Renal cortex interstitium (tissue), 11 donors: Measurements from ENCODE around the gene NME3. TPM values are rescaled to one million over a fixed set of nuclear protein-coding genes. Genes with fewer than 3 reads are reported as not detected.
A peak's percentile ranks its signal among the peaks of the same experiment; 100 is the strongest.

Experiments used
- DNase-seq, 11 donors: peaks; one replicate each; pipeline ENCODE4 v3.0.0-alpha.2; 2013; ENCODE audit warnings: low read depth in 9 of 11, low spot score in 4 of 11; ENCODE audit errors: extremely low read depth in 1 of 11
- polyA plus RNA-seq, 3 donors: library from polyadenylated mRNA; unstranded; fragments of 120-200 nt; gene quantifications; one replicate each; pipeline ENCODE4 v1.2.1, GENCODE V29; 2013; ENCODE audit not compliant: insufficient read length in 3 of 3

NME3 gene
- polyA plus RNA-seq, 3 donors, result 16.7 to 39.0 (median 37.8) TPM

- DNase-seq, result no peak
Observed at GRCh38 chr16:1765826-1766225, 5.5 kb downstream of the NME3 start.

DNA sequence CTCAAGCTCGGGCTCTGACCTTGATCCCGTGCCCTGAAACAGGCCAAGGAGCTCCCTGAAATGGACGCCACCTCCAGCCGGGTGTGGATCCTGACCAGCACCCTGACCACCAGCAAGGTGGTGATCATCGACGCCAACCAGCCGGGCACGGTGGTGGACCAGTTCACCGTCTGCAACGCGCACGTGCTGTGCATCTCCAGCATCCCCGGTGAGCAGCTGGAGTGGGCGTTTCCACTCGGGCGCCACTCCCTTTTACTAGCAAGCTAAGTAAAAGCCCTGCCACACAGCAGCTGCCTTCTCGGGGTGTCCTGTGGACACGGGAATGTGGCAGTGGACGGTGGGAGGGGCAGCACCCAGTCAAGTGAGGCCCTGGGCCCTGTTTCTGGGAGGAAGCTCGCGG, 6.4 kb downstream of the NME3 start:
- no peak for DNase-seq

- peak in 1 of 11 donors; percentile 50 for DNase-seq
Observed at GRCh38 chr16:1763521-1764511, 7.5 kb downstream of the NME3 start.

DNA sequence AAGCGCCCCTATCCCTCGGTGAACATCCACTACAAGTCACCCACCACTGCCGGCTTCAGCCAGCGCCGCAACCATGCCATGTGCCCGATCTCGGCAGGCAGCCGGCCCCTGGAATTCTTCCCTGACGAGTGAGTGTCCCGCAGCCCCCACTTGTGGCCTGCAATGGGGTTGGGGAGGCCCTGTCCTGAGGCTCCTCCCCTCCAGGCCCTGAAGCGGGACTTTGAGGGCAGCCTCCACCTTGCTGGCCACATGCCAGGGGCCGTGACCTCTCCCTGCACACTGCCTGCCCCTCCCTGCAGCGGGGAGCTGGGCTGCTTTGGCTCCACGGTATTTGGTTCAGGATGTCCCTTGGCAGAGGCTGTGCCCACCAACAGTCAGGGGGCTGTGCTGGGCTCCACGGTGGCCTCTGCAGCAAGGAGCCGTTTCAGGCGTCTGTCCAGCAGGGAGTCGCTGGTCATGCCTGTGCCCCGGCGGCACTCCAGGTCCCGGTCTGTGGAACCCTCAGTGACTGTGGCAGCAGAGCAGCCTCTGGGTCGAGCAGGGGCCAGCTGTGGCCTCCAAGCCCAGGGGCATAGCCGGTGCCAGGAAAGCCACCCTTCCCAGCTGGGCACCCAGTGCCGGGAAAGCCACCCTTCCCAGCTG, 8.3 kb downstream of the NME3 start:
- DNase-seq, result no peak

DNA sequence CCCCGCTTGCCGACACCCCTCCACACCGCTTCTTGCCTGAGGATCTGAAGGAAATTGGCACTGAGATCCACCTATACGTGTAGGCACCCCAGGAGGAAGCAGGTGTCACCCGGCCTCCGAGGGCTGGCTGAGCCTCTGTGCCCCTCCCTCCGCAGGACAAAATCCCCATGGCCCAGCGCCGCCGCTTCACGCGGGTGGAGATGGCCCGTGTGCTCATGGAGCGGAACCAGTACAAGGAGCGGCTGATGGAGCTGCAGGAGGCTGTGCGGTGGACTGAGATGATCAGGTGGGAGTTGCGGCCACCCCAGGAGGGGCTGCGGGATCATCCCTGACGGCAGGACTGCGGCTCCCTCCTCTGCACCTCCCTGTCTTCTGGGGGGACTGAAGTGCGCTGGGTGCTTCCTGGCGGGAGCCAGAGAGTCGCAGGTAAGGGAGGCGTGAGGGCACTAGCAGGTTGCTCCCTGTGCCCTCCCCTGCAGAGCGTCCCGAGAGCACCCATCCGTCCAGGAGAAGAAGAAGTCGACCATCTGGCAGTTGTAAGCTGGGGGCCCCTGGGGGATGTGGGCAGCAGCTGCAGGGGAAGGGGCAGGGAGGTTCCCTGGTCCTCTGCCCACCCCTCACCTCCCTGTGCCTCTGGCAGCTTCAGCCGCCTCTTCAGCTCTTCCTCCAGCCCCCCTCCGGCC, 9.0 kb downstream of the NME3 start:
- no peak for DNase-seq

- DNase-seq, result no peak
Observed at GRCh38 chr16:1761751-1762150, 9.6 kb downstream of the NME3 start.

DNA sequence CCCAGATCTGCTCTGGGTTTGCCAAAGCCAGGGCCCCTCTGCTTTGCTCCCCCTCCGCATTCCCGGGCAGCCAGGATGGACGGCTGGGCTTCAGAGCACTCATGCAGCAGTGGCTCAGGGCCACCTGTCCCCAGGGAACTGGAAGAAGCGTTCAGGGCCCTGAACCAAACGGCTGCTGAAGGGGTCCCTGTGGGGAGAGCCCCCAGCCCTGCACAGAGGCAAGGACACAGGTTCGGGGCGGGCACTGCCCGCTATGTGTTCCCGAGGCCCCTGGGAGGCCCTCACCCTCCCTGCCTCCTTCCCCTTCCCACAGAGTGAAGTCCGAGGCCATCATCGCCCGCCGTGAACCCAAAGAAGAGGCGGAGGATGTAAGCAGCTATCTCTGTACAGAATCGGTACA, 10.4 kb downstream of the NME3 start:
- no peak for DNase-seq

GRCh38 chr16:1759511-1759910, 11.8 kb downstream of the NME3 start:
- no peak for DNase-seq

DNA sequence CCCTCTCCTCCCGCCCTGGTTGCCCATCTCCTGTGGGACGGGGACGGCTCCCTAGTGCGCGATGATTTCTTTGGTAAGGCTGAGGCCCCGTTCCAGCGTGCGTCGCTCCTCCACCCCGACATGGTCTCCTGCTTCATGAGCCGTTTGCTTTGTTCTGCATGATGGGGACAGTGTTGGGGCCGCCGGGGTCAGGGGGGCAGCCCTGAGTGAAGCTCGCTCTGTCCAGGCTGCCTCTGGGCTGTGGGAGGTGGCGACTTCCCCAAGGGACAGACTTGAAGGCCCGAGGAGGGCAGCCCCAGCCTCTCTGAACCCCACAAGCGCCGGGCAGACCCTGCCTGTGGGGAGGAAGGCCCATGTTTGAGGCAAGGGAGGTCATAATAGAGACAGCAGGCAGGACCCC, 12.4 kb downstream of the NME3 start:
- no peak for DNase-seq

DNA sequence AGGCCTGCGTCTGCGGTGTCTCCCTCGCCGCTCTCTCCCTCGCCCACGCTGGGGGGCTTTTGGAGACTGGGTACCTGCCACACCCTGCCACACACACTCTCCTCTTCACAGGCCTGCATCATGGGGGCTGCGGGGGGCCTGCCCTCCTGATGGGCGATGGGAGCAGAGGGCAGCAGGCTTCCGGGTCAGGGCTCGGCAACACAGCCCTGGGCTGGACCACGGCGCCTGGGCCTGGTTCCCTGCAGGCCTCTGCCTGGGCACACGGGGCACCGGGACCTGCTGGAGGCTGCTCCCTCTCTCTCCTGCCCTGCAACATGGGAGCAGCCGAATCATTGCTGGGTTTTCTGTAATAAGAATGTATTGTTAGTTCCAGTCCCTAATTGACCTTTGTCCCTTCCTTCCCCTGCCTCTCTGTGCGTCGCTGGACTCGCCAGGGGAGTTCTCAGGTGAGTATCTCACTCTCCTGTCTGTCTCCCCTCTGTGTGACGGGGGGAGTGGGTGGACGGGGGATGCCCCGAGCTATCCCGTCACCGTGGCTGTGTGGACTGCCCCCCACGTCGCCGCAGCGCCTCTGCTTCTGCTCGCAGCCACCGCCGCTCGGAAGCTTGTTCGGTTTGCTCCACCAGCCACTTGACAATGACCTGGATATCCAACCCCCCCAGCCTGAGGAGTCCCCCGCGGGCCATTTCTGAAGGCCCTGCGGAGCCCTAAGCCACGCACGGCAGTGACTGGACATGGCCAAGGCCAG, 13.5 kb downstream of the NME3 start:
- DNase-seq, result no peak

- no peak for DNase-seq
Observed at GRCh38 chr16:1754204-1754603, 17.1 kb downstream of the NME3 start.

- DNase-seq, result no peak
Observed at GRCh38 chr16:1752853-1753252, 18.5 kb downstream of the NME3 start.

- no peak for DNase-seq
Observed at GRCh38 chr16:1751946-1752345, 19.4 kb downstream of the NME3 start.

DNA sequence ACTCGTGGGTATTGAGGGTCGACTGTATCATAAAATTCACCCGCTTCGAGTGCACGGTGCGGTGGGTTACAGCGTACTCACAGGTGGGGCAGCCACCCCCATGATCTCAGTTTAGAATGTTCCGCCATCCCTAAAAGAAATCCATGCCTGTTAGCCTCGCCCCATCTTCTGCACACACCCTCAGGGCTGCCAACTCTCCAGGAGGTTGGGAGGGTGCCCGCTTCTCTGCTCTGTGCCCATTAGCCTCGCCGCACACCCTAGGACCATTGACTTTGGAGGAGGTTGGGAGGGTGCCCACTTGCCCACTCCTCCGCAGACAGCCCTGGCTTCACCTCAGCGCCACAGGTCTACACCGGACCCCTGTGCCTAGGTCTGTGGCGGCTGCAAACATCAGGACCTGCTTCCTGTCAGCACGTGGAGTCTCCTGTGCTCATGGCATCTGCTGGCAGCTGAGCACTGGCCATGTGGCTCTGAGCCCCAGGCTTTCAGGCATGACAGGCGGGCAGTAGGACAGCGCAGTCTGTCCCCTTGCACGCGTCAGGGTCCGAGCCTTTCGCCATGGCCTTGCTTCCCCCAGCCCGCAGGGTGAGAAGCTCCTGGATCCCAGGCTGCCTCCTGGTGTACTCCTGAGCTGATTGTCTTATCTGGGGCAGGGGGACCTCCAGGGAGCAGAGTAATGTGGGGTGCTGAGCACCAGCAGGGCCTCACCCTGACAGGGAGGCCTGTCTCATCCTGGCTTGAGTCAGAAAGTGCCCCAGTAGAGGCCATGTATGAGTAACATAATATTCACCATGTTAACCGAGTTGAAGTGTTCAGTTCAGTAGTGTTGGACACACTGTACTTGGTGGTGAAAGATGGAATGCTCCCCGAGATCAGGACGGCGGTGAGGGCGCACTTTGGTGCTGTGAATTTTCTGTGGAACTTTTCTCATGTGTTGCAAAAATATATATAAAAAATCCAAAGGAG, 21.9 kb downstream of the NME3 start:
- DNase-seq, result no peak

DNA sequence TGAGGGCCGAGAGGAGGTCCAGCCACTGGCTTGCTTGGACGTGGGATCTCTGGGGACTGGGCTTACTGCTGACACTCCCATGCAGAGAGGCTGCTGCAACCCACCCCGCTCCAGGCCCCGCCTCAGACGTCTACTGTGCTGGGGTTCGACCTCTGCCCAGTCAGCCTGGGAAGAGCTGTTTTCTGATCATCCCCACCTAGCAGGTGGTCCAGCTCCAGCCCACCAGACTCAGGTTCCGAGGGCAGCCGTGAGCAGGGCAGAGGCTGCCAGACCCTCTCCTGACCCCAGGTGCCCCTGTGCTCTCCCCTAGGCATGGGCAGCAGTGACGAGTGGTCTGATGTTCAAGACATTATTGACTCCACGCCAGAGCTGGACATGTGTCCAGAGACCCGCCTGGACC, 23.4 kb downstream of the NME3 start:
- DNase-seq, result no peak

DNA sequence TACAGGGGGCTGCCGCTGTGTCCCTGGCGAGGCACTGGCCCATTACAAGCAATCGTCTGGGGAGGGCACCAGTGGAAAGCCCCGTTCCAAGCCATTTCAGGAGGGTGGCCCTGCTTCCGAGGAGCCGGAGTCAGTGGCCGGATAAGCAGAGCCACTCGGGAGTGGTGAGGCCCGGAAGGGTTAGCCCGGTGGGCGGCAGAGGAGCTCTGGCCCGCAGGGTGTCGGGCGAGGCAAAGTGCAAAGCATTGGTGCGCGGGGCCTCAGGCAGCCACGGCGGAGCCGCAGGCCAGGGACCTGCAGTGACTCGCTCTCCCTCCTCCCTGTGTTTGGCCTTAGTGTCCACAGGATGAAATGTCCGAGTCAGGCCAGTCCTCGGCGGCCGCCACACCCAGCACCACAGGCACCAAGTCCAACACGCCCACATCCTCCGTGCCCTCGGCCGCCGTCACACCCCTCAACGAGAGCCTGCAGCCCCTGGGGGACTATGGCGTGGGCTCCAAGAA, 24.6 kb downstream of the NME3 start:
- no peak for DNase-seq

GRCh38 chr16:1745900-1746692, 25.2 kb downstream of the NME3 start:
- no peak for DNase-seq
